HL-60/S4 treated with phorbol 12-myristate 13-acetate at 8.2 ng/mL for 4 days and 3 days (cell line): ENCODE data around the gene HTT.

Experiments used
- in situ Hi-C: fragments of 300-500 bp; cut with MboI; formaldehyde crosslinking; loops from 2 replicates; pipeline ENCODE4 v1.15.0; 2022; ENCODE audit warnings: low sequenced_read_pairs

HTT gene

DNA sequence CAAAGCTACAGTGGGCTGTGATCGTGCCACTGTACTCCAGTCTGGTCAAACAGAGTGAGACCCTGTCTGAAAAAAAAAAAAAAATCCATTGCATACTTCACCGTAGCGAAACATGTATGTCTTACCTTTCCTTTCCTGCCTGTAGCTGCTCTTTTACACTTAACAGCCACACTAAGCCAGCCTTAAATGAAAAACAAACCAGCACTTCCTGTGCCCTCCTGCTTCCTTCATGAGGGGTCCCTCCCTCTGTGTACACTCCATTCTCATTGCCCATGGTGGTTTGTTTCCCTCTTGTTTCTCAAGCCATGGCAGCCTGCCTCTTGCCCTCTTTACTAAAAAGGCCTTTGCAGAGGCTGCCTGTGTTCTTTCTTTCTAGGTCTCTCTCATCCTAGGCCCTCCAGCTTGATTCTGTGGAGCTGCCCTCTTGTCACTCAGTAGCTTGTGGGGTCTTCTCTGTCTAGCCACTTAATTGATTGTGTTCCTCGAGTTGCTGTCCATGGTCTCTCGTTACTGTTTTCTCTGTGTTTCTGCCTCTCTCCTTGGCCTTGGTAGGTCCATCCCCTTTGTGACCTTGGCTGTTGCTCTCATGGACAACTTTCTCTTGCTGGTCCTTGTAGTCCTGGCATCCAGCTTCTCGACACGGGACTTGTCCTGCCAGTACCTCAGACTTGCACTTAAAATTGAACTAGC, 122.3 kb downstream of the HTT start:
- in situ Hi-C loops = no loop called here

DNA sequence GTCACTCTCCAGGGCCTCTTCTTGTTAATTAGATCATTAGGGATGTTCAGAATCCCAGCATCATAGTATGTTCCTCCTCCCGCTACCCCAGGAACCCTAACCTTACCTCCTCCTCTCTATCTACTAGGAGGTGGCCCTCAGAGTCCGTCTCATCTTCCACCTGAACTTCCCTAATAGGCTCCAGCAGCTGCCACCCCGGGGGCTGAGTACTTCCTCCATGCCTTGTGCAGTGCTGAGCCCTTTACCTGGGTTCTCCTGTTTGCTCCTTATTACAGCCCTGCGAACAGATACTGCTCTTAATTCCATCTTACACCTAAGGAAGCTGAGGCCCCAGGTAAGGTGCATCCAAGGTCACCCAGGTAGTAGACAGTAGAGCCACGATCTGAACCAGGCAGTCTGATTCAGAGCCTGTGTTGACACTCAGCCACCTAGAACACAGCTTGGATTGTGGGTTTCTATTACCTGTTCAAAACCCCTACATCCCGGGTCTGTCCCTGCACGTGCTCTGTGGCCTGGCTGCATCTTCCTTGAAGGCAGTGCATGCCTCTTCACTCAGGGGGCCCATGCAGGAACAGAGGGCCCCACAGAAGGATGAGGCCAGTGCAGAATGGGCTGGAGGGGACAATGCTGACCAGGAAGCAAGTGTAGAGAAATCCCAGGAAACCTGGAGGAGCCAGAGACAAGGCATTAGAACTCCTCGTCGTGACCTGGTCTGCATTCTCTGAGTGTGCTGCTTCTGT, 123.1 kb downstream of the HTT start:
- in situ Hi-C loops = no loop called here

- in situ Hi-C loops = no loop called here
Observed at GRCh38 chr4:3198906-3199305, 124.4 kb downstream of the HTT start.

DNA sequence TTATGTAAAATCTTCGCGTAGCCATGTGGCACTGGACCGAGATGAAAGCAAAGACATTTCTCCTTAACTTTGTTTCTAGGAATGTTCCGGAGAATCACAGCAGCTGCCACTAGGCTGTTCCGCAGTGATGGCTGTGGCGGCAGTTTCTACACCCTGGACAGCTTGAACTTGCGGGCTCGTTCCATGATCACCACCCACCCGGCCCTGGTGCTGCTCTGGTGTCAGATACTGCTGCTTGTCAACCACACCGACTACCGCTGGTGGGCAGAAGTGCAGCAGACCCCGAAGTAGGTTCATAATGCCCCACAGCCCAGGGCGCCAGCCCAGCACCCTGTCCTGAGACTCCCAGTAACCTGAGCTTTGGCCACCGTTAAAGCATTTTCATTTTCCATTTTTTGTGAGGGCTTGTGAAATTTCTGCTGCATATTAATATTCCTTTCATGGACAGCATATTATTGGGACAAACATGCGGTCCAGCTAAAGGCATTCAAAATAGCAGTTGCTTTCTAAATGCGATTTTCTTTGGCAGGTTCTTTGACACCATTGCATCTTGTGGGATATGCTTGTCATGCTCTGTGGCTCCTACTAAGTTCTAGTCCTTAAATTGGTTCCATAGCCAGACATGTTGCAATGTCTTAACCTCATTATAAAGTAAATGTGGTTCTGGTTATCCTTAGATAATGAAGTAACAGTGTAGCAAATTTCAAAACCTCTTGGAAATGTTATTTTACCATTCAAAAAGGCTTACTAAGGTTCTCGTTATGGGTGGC, 125.4 kb downstream of the HTT start:
- in situ Hi-C loops = no loop called here

DNA sequence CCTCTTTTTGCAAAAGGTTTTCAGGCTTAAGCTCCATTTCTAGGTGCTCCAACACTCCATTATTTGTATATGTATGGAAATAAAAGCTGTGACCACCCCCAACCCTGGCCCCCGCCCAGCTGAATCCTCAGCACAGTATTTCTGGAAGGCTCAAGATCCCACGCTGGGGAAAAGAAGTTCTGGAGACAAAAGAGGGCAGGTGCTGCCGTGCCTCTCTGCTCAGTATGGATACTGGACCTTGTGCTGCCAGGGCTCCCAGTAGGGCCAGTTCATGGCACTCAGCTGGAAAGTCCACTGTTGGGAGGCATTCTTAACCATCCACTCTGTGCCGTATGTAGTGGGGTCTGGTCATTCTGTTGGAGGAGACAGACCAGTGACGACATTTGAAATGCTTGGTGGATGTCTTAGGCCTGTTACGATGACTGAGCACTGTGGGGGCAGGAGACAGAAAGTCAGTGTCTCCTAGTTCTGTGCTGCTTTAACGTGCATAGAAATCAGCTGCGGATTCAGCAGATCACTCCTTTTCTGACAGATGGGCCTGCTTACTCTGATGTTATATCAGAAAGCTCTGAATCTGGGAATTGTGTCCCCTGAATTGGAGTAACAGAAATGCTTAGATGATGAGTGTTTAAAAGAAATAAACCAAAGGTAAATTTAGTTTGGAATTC, 126.1 kb downstream of the HTT start:
- in situ Hi-C loops = no loop called here

DNA sequence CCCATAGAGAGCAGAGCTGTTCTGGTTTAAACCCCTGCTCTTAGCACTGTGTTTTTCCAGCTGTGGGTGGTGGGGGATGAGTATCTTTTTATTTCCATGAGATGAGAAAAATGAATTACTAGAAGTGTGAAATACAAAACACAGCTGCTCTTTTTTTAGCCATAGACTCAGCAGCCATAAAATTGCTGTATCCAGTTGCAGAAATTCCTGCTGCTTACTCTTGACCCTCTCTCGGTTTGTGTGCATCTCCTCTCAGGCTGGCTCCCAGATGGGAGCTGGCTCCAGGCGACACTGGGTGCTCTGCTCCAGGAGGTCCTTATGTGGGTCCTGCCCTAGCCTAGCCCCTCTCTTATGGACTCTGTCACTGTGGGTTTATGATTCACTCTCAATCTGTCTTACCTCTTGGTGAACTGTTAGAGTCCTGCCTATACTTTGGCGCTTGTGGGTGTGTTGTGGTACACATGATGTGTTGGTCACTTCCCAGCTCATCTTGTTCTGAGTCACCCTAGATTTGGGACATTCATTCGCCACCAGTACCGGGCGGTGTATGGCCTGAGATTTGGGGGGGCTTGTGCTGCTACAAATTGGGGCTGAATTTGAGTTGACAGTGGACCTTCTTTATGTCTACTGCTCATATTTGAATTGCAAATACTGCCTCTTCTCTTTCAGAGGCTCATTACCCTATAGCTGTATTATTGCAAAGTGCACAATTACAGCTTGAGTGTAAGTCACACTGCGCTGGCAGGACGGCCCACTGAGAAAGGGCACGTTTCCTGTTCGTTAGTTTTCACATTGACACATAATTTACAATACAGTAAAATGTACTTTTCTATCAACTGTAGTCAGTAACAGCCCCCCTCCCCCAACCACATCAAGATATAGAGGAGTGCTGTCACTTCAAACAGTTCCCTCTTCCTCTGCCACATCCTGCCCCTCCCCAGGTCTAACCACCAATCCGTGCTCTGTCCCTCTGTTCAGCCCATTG, 127.5 kb downstream of the HTT start:
- in situ Hi-C loops = no loop called here

DNA sequence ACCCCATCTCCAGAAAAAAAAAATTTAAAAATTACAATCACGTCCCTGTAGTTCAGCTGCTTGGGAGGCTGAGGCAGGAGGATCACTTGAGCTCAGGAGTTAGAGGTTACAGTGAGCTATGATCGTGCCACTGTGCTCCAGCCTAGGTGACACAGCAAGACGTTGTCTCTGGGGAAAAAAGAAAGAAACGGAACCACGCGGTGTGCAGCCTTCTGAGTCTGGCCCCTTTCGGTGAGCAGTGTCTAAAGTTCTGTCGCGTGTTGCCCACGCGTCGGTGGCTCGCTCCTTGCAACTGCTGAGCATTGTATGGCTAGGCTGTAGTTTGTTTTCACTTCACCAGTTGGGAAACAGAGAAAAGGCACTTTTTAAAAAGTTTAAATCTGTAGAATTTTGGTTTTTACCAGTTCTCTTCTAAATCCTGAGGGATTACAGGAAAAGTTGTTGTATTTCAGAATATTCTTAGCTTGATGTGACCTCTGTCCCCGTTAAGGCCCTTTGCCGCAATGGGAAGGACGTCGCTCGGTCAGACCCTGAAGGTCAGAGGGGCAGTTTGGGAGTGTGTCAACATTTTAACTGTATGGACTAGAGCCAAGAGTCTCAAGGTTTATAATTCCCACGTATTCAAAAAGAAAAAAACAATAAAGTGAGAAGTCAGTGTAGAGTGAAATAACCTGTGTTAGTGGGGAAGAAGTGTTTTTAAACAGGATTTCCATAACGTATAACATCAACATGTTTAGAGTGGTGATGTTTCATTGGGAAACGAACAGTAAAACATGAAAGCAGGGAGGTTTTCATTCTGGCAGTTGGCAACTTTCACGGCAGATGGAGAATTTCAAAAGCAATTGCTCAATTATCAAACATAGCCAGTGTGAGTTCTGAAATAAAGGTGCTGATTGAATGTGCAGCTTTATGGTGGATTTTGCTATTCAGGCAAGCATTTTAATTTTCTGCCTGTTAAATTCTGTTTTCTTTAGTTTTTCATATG, 128.6 kb downstream of the HTT start:
- in situ Hi-C loops = no loop called here

DNA sequence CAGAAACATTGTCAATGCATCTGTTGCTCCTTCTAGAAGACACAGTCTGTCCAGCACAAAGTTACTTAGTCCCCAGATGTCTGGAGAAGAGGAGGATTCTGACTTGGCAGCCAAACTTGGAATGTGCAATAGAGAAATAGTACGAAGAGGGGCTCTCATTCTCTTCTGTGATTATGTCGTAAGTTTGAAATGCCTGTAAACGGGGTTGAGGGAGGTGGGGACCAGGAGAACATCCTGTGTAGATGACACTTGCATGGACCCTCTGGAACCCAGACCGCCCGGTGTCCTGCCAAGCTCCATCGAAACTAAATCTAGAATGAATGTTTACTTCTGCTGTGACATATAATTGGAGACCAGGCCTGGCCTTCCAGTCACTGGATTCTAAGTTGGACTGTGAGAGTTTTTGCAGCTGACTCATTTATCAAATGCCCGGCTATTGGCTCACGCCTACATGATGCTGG, 129.5 kb downstream of the HTT start:
- in situ Hi-C loops = no loop called here

DNA sequence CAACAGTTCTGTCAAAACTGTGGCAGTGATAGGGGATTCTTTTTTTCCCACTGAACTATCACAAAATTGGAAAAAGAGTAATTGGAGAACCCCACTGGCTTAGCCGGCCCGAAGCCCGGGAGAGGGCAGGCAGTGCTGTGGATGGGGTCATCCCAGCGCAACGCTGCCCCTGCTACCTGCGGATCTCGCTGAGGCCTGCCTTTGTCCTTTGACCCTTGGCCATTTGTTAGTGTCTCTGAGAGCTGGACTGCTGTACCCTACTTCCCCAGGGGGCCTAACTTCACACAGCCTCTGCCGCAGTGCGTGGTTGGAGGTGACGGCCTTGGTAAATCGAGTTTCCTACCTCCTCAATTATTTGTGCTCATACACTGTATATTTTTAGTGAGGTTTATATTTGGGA, 131.5 kb downstream of the HTT start:
- in situ Hi-C loops = no loop called here

DNA sequence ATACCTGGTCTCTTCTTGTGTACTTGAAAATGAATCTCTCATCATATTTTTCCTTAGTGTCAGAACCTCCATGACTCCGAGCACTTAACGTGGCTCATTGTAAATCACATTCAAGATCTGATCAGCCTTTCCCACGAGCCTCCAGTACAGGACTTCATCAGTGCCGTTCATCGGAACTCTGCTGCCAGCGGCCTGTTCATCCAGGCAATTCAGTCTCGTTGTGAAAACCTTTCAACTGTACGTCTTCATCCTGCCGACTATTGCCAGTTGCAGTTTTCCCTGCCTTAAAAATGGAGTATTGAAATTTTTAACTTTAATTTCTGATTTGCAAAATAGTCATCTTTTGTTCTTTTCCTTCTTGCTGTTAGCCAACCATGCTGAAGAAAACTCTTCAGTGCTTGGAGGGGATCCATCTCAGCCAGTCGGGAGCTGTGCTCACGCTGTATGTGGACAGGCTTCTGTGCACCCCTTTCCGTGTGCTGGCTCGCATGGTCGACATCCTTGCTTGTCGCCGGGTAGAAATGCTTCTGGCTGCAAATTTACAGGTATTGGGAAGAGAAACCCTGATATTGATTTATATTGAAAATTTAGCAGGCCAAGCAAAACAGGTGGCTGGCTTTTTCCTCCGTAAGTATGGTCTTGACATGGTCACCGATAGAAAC, 132.1 kb downstream of the HTT start:
- in situ Hi-C loops = no loop called here

GRCh38 chr4:3207531-3208037, 133.1 kb downstream of the HTT start:
- in situ Hi-C loops = no loop called here

- in situ Hi-C loops = no loop called here
Observed at GRCh38 chr4:3208826-3209225, 134.3 kb downstream of the HTT start.

DNA sequence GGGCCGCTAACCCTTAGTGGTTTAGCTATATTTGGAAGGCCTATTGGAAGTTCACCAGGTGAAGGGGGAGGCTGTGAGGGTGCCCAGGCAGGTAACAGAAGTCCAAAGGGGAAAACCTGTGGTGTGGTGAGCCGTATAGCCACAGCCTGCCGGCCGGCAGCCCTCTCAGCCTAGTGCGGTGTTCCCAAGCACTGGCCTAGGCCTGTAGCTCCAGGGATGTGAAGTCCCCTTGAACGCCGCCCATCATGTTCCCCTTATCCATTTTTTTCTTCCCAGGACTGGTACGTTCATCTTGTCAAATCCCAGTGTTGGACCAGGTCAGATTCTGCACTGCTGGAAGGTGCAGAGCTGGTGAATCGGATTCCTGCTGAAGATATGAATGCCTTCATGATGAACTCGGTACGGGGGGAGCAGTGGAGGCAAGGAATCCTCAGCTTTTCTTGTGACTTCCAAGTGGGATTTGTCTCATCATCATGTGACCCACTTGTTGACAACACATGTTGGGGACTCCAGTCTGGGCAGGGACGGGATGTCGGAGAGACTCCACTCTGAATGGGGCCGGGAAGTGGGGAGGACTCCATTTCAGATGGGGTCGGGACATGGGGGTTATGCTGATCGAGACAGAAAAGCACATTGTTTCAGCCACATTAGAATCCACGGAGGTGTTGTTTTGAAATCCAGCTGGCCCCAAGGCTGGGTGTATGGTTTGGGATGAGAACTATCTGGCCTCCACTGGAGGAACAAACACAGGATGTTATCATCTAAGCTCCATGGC, 135.3 kb downstream of the HTT start:
- in situ Hi-C loops = no loop called here

GRCh38 chr4:3210467-3210866, 136.0 kb downstream of the HTT start:
- in situ Hi-C loops = no loop called here

- in situ Hi-C loops = no loop called here
Observed at GRCh38 chr4:3211866-3212265, 137.4 kb downstream of the HTT start.

DNA sequence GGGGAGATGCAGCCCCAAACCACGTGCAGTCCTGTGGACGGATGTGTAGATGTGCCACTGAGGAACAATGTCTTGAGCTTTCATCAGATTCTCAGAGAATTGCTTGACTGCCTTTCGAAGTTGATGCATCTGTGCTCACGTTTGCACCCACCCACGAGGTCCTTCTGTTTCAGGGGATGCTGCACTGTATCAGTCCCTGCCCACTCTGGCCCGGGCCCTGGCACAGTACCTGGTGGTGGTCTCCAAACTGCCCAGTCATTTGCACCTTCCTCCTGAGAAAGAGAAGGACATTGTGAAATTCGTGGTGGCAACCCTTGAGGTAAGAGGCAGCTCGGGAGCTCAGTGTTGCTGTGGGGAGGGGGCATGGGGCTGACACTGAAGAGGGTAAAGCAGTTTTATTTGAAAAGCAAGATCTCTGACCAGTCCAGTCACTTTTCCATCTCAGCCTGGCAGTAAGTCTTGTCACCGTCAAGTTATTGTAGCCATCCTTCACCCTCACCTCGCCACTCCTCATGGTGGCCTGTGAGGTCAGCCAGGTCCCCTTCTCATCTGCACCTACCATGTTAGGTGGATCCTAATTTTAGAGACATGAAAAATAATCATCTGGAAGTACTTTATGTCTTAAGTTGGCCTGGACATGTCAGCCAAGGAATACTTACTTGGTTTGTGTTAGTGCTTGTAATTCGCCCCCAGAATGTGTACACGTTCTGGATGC, 138.1 kb downstream of the HTT start:
- in situ Hi-C loops = no loop called here

DNA sequence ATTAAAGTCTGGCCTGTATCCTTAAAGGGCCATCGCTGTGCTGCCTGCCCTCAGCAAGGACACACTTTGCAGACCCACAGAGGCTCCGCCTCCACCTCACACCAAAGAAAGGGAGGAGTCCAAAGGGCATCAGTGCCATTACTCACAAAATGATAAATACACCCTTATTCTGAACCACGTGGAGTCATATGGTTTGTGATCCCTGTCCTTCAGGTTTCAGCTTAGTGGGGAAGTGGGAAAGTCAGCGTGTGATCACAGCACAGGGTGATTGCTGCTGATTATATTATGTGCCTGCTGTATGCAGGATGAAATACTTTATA, 138.6 kb downstream of the HTT start:
- in situ Hi-C loops = no loop called here
